Panc1 (cell line): ENCODE data around the gene COL4A2. TPM values are rescaled to one million over a fixed set of nuclear protein-coding genes. Genes with fewer than 3 reads are reported as not detected.

Experiments used
- ATAC-seq: fragments of 200-7000 bp; cut with Tn5 transposase; 2 replicates; pipeline ENCODE4 v1.9.1; 2020; ENCODE audit warnings: mild to moderate bottlenecking, moderate library complexity
- BruUV-seq: library from RNA; stranded (reverse); fragments of 400-500 nt; replicated peaks from 2 replicates; lab custom pipeline; 2021; lab: Mats Ljungman, UMichigan
- CTCF ChIA-PET: fragments of 300-600 bp; sonication (Branson Sonifier 250); formaldehyde crosslinking; loops from one replicate; lab custom pipeline; 2022; ENCODE audit warnings: antibody characterized with exemption; lab: Charles Lee
- POLR2A ChIA-PET: fragments of 300-600 bp; sonication (Branson Sonifier 250); formaldehyde crosslinking; loops from one replicate; lab custom pipeline; 2022; ENCODE audit warnings: antibody characterized with exemption; lab: Charles Lee
- DNase-seq: peaks from one replicate; pipeline ENCODE4 v3.0.0-alpha.2; 2010; ENCODE audit warnings: low read depth, low spot score
- H3K27ac ChIP-seq: 2 replicates; pipeline ENCODE4 v1.5.1; 2011; ENCODE audit warnings: mild to moderate bottlenecking, low read length, inconsistent platforms
- H3K27me3 ChIP-seq: fragments of 200-500 bp; sonication (Bioruptor generic); 2 replicates; pipeline ENCODE4 v1.6.0; 2014; ENCODE audit warnings: low read length, inconsistent platforms; ENCODE audit not compliant: control insufficient read depth, insufficient read depth
- H3K36me3 ChIP-seq: fragments of 200-500 bp; sonication (Bioruptor generic); 2 replicates; pipeline ENCODE4 v1.5.1; 2014; ENCODE audit warnings: inconsistent platforms, mild to moderate bottlenecking, low read length, moderate library complexity; ENCODE audit not compliant: control insufficient read depth, insufficient read depth
- H3K4me1 ChIP-seq: 2 replicates; pipeline ENCODE4 v1.5.1; 2011; ENCODE audit warnings: inconsistent platforms, mild to moderate bottlenecking, low read length, moderate library complexity; ENCODE audit not compliant: control insufficient read depth, insufficient read depth
- H3K4me3 ChIP-seq, 2 experiments: 2 replicates each; pipeline ENCODE4 v1.5.1; 2011 to 2012; ENCODE audit warnings: low read depth in 2 of 2, low read length in 2 of 2, mild to moderate bottlenecking in 2 of 2, inconsistent platforms in 1 of 2, moderate library complexity in 1 of 2
- H3K9me3 ChIP-seq: fragments of 200-500 bp; sonication (Bioruptor generic); 2 replicates; pipeline ENCODE4 v1.5.1; 2014; ENCODE audit warnings: low read depth, mild to moderate bottlenecking, inconsistent platforms, low read length, moderate library complexity; ENCODE audit not compliant: control insufficient read depth, insufficient read depth
- POLR2AphosphoS5 ChIP-seq: IDR thresholded peaks from 2 replicates; pipeline ENCODE4 v1.6.1; 2012; ENCODE audit warnings: mild to moderate bottlenecking, low read depth, low read length, moderate library complexity
- SIN3A ChIP-seq: IDR thresholded peaks from 2 replicates; pipeline ENCODE4 v1.6.1; 2012; ENCODE audit warnings: low read depth, mild to moderate bottlenecking, low read length, moderate library complexity, borderline replicate concordance; ENCODE audit not compliant: insufficient read depth
- TCF7L2 ChIP-seq: IDR thresholded peaks from 2 replicates; pipeline ENCODE4 v1.6.1; 2011; ENCODE audit warnings: mild to moderate bottlenecking, low read depth, low read length, inconsistent platforms
- in situ Hi-C: cut with HindIII; loops from 2 replicates; pipeline ENCODE4 v1.10.0; 2016; ENCODE audit warnings: low sequenced_read_pairs, low pct_unique_long_range_greater_than_20kb
- intact Hi-C: fragments of 100-400 bp; cut with micrococcal nuclease; formaldehyde crosslinking; loops from one replicate; pipeline ENCODE4 v1.10.0; 2022; ENCODE audit not compliant: unreplicated experiment
- total RNA-seq: library from RNA; stranded (reverse); gene quantifications from one replicate; pipeline ENCODE4 v1.2.1, GENCODE V29; 2021; ENCODE audit not compliant: unreplicated experiment
- TF ChIP-seq, protein P1 (sequence below): fragments of 450-650 bp; IDR thresholded peaks from 2 replicates; pipeline ENCODE4 v1.5.1; 2017; ENCODE audit warnings: mild to moderate bottlenecking
- TF ChIP-seq, protein P2 (sequence below), 2 experiments: IDR thresholded peaks; 2 replicates each; pipeline ENCODE4 v1.6.1; 2011 to 2012; ENCODE audit warnings: low read depth in 2 of 2, control low read depth in 1 of 2, low read length in 1 of 2, mild to moderate bottlenecking in 1 of 2, moderate library complexity in 1 of 2; ENCODE audit not compliant: insufficient read depth in 1 of 2

The COL4A2 gene
- total RNA-seq, 1 experiment from 2014 or later: 3.0 TPM

DNA sequence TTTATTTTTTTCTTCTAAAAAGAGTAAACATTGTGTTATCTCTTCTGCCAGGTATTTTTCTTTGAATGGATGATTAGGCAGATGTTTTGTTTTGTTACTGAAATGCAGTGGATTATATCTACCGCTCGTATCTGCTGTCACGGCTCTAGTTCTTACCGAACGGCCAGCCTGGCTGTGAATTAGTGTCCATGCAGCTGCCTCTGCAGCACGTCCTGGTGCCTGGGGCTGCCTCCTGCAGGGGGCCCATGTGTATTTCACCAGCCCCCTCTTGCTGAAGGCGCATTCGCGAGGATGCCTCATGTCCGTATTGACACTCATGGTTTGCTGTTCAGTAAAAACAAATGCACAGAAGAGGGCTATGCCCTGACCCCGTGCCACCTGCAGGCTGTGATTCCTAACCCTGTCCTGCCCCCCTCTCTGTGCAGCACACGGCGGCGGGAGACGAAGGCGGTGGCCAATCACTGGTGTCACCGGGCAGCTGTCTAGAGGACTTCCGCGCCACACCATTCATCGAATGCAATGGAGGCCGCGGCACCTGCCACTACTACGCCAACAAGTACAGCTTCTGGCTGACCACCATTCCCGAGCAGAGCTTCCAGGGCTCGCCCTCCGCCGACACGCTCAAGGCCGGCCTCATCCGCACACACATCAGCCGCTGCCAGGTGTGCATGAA, 204.6 kb downstream of the COL4A2 start:
- H3K27ac ChIP-seq: no peak overlapping the region
- no peaks in the 10 kb centered on the region for H3K36me3 ChIP-seq
- in situ Hi-C loops: no loop called here
- intact Hi-C loops: no loop called here
- no peak for DNase-seq
- no peak overlapping the region for H3K4me3 ChIP-seq
- no peaks in the 10 kb centered on the region for H3K9me3 ChIP-seq
- no peak for ATAC-seq
- H3K27me3 ChIP-seq: no peaks in the 10 kb centered on the region
- BruUV-seq: no TSS peak
- POLR2A ChIA-PET: no interaction called here
- TF ChIP-seq SIN3A (no peak), POLR2AphosphoS5 (no peak), TCF7L2 (no peak)
- TF ChIP-seq, protein P1, sequence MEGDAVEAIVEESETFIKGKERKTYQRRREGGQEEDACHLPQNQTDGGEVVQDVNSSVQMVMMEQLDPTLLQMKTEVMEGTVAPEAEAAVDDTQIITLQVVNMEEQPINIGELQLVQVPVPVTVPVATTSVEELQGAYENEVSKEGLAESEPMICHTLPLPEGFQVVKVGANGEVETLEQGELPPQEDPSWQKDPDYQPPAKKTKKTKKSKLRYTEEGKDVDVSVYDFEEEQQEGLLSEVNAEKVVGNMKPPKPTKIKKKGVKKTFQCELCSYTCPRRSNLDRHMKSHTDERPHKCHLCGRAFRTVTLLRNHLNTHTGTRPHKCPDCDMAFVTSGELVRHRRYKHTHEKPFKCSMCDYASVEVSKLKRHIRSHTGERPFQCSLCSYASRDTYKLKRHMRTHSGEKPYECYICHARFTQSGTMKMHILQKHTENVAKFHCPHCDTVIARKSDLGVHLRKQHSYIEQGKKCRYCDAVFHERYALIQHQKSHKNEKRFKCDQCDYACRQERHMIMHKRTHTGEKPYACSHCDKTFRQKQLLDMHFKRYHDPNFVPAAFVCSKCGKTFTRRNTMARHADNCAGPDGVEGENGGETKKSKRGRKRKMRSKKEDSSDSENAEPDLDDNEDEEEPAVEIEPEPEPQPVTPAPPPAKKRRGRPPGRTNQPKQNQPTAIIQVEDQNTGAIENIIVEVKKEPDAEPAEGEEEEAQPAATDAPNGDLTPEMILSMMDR: no peak
- TF ChIP-seq, protein P2, sequence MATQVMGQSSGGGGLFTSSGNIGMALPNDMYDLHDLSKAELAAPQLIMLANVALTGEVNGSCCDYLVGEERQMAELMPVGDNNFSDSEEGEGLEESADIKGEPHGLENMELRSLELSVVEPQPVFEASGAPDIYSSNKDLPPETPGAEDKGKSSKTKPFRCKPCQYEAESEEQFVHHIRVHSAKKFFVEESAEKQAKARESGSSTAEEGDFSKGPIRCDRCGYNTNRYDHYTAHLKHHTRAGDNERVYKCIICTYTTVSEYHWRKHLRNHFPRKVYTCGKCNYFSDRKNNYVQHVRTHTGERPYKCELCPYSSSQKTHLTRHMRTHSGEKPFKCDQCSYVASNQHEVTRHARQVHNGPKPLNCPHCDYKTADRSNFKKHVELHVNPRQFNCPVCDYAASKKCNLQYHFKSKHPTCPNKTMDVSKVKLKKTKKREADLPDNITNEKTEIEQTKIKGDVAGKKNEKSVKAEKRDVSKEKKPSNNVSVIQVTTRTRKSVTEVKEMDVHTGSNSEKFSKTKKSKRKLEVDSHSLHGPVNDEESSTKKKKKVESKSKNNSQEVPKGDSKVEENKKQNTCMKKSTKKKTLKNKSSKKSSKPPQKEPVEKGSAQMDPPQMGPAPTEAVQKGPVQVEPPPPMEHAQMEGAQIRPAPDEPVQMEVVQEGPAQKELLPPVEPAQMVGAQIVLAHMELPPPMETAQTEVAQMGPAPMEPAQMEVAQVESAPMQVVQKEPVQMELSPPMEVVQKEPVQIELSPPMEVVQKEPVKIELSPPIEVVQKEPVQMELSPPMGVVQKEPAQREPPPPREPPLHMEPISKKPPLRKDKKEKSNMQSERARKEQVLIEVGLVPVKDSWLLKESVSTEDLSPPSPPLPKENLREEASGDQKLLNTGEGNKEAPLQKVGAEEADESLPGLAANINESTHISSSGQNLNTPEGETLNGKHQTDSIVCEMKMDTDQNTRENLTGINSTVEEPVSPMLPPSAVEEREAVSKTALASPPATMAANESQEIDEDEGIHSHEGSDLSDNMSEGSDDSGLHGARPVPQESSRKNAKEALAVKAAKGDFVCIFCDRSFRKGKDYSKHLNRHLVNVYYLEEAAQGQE (IDR thresholded peaks at IDR 0.05; ENCODE audit: insufficient read depth in 1 of 2, low read depth in 2 of 2, low read length in 1 of 2): no peak
- H3K4me1 ChIP-seq: no peaks in the 10 kb centered on the region
- CTCF ChIA-PET: no interaction called here

DNA sequence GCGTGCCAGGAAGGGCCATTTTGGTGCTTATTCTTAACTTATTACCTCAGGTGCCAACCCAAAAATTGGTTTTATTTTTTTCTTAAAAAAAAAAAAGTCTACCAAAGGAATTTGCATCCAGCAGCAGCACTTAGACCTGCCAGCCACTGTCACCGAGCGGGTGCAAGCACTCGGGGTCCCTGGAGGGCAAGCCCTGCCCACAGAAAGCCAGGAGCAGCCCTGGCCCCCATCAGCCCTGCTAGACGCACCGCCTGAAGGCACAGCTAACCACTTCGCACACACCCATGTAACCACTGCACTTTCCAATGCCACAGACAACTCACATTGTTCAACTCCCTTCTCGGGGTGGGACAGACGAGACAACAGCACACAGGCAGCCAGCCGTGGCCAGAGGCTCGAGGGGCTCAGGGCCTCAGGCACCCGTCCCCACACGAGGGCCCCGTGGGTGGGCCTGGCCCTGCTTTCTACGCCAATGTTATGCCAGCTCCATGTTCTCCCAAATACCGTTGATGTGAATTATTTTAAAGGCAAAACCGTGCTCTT, 205.2 kb downstream of the COL4A2 start:
- TF ChIP-seq POLR2AphosphoS5 (no peak), TCF7L2 (no peak), SIN3A (no peak)
- TF ChIP-seq, protein P2 (IDR thresholded peaks at IDR 0.05; ENCODE audit: insufficient read depth in 1 of 2, low read depth in 2 of 2, low read length in 1 of 2): no peak
- TF ChIP-seq, protein P1: no peak
- in situ Hi-C loops: no loop called here
- no TSS peak for BruUV-seq
- no peaks in the 10 kb centered on the region for H3K36me3 ChIP-seq
- no peaks in the 10 kb centered on the region for H3K27me3 ChIP-seq
- ATAC-seq: no peak
- no peak overlapping the region for H3K27ac ChIP-seq
- POLR2A ChIA-PET: no interaction called here
- CTCF ChIA-PET: no interaction called here
- intact Hi-C loops: no loop called here
- no peaks in the 10 kb centered on the region for H3K4me1 ChIP-seq
- no peak for DNase-seq
- no peaks in the 10 kb centered on the region for H3K9me3 ChIP-seq
- H3K4me3 ChIP-seq: no peak overlapping the region
